Bone marrow (tissue), 2 donors: ENCODE data around the gene CES3.

Experiments
- DNase-seq, 2 donors: peaks; one replicate each; lab custom pipeline; 2025; lab: John Stamatoyannopoulos, UW

CES3 gene

DNA sequence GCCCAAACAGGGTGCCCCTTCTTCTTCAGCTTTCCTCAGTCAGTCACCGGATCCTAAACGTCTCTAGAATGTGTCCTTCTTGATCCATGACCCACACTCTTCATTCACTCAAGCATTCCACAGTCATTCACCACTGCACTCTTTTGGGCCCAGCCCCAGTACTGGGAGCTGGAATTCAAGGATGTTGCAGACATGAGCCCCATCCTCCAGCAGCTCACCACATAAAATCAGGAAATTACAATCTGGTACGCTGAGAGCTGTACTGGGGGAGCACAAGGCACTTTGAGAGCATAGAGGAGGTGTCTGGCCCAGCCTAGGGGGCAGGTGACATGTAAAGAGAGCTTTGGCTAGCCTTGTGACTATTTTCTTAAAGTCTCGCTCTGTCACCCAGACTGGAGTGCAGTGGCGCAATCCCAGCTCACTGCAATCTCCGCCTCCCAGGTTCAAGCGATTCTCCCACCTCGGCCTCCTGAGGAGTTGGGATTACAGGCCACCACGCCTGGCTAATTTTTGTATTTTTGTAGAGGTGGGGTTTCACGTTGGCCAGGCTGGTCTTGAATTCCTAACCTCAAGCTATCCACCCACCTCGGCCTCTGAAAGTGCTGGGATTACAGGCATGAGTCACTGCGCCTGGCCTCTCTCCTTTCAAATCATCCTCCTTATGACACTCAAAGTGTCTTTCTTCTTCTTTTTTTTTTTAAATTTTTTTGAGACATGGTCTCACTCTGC is 46.0 kb downstream of the CES3 start:
- DNase-seq = no peak

DNA sequence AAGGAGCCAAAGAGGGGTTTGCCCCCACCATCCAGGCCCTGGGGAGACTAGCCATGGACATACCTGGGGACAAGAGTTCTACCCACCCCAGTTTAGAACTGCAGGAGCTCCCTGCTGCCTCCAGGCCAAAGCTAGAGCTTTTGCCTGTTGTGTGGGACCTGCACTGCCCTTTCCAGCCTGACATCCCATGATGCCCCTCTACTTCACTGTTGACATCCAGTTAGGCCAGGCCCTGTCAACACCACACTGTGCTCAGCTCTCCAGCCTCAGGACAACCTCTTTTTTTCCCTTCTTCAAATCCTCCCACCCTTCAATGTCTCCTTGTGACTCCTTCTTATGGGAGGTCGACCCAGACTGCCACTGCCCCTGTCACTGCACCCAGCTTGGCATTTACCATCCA is 48.1 kb downstream of the CES3 start:
- DNase-seq = no peak

DNA sequence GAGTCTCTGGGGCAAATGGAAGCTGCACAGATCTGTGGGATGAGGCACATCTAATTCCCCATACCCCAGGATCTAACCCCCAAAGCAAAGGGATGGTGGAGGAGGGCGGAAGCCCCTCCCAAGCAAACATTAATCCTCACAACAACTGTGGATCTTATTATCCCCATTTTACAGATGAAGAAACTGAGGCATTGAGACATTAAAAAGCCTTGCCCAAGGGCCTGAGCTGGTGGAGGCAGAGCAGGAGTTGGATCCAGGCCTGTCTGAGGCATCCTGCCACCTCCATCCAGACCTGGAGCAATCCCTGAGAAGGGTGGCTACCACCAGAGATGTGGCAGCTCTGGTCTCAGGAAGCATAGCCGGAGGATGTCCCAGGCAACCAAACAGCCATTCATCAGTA is 50.2 kb downstream of the CES3 start:
- no peak for DNase-seq

DNA sequence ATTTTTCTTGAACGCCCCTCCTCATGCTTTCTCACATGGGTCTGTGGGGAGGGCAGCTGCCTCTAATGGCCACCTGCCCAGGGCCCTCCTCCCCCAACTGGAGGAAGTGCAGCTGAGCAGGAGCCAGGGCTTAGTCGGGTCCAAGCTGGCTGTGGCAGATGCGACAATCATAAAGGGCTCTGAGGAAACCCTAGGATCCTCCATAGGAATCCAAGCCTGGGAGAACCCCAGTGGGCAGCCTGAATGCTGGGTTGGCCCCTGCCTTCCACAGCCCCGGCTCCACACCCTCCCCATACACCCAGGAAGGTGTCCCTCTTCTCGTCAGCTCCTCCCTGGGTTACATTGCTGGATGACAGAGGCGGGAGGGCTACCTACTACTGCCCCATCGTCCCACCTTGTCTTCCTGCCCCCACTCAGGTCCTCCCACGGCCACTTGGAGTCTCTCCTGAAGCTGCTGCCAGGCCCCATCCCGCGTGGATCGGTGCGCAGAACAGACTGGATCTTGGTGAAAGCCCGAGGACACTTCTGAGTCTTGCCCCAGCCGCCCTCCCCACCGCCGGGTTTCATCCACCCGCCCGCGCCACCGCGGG is 52.3 kb downstream of the CES3 start:
- no peak for DNase-seq

DNA sequence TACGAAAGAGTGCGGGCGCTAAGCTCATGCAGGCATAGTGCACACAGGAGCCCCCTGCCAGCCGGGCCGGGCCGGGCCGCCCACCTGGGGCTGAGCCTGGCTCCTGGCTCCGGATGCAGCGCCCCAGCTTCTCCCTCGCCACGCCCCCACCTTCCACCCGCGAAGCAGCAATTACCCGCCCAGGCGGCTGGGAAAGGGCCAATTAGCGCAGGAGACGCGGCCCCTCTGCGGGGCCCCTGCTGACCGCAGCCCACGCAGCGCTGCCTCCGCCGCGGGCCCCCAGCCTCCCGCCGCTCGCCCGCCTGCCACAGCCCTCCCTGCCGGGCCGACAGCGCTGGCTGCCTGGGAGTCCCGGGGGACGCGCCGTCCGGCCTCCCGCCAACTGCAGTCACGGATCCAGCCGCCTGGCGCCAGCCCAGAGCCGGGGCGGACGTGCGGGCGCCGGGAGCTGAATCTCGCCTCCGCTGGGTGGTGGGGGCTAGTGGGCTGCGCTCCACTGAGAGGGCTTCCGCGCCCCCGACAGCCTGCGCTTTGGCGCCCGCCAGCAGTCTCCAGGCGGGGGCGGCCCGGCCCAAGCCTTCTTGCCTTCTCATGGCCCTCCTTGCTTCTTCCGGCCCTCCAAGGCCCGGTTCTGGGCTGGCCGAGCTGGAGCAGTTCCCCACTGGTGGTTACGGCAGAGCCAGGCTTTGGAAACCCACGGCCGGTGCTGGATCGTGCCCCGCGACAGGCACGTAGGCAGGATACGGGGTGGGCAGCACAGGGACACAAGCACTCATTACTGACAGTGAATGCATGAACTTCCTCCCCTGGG is 53.0 kb downstream of the CES3 start:
- DNase-seq = peak in 1 of 2 donors; percentile 26

DNA sequence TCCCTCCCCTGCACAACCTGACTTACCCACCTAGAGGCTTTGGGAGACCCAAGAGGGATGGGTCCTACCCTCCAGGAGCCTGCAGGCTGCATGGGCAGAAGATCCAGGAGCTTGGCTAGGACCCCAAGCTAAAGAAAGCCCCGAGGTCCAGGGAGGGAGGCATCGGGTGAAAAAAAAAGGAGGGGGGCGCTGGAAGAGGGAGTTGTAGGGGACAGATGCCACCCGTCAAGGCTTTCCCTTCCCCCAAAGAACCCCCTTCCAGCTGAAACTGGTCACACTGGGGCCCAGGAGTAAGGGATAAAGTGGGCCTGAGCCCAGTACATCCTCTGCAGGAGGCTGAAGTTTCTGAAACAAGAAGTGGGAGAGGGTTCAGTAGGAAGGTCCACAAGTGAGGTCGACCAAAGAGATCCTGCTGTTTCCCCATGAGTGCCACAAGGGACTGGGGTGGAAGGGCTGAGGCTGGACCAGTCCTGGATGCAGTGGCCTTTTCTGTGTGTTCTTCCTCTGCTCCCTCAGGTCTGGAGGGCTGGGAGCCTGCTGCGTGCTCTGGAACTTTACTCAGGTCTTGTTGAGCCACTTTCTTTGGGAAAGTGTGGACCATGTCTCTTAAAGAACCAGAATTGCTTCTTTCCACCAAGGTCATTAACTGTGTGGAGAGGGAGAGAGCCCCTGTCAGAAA is 53.7 kb downstream of the CES3 start:
- DNase-seq = no peak

DNA sequence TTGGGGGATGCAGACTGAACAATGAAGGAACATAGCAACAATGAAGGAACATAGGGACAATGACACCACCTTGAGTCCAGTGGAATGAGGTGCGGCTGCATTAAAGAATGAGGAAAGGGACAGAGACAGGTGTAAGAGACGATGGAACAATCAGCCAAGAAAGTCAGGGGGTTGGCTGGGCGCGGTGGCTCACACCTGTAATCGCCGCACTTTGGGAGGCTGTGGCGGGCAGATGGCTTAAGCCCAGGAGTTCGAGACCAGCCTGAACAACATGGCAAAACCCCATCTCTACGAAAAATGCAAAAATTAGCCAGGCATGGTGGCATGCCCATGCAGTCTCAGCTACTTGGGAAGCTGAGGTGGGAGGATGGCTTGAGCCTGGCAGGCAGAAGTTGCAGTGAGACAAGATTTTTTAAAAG is 54.3 kb downstream of the CES3 start:
- no peak for DNase-seq

DNA sequence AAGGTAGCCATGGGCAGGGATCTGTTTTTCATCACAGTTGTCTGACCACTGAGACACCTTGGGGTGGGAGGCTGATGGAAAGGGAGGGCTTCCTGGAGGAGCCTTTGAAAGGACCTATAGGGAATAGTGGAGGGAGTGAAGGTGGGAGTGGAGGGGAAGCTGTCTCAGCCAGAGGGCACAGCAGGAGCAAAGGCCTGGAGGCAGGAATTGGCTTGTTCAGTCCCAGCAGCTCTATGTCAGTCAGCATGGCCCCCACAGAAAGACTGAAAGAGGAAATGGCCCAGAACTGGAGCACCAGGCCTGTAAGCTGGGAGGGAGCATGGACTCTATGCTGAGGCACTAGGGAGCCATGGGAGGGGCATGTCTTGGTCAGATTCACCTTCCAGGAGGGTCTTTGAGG is 55.1 kb downstream of the CES3 start:
- DNase-seq = no peak

DNA sequence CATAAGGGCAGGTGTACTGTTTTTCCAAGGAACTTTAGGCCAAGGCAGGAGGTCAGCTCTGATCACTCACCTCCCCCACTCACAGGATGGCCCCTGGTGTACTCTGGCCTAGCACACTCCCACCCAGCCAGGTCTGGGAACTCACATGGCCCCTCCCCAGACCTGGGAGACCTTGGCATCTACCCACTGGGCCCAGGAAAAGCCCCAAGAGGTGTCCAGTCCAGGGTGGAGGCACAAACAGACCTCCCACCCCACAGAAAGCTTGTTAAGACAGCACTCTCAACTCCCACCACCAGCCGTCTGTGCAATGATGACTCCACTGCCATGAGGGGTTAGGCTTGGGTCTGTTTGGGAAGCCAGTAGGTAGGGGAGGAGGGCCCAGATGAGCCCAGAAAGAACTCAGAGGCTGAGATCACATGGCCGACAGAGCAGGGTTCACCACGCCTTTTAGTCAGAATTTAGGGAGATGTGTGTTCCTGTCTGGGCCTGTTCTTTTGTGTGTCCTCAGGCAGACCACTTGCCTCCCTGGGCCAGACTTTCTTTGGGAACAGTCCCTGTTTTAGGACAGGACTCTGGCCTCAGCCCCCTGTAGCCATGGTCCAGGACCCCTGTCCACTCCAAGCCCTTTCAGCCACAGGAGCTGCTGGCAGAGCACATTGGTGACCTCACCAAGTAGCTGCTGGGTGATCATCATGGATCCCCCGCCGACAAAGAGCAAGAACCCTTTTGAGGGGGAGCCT is 55.8 kb downstream of the CES3 start:
- no peak for DNase-seq

DNA sequence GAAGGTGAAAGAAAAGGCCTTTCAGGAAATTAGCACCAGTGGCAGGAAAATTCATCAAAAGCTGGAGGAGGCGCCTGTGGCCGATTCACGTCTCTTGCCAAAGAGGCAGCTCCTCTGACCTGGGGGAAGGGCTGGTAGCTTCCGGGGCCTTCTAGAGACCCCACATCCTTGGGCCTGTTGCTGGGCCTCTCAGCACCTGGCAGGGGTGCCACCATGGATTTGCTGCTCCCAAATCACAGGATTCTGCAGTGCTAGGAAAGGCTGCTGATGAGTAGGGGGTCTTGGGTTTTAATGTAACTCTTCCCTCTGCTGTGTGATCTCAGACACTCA is 56.3 kb downstream of the CES3 start:
- DNase-seq = no peak

DNA sequence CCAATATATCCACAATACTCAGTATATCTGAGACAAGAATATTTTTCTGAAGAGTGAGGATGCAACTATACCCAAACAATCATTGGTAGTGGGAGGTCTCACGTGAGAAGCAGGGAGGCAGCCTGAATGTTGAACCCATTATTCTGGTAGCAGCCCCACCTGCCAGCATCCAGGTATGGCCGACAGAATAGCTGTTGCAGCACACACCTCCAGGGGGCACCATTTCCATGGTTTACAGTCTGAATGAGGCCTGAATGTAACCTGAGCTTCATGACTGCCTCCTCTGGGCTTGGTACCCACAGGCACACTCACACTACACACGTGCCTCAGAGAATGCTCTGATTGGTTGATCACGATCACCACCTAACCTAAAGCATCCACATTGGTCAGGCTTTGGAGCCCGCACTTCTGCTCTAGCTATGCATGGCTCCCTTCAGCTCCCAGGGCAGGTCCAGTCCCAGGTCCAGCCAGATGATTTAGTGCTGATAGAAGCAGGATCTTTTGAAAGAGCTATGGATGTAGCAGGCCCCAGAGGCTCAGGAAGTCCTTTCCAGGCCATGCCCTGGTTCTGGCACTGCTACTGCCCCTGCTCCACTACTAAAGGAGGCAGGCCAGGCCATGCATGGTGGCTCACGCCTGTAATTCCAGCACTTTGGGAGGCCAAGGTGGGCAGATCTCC is 56.9 kb downstream of the CES3 start:
- DNase-seq = peak; percentile 13 to 55

DNA sequence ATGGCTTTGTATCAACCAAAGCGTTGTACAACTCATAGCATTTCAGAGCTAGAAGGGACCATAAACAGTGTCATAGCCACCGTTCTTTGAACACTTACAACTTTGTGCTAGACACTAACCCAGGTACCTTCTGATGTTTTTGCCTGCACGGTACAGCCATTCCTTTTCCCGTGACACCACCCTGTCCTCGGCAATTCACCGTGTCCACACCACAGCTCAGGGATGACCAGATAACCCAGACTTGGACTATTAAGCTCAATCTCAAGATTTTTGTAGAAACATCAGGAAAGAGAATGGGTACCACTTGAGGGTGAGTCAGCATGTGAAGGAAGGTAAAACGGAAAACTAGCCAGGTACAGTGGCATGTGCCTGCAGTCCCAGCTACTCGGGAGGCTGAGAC is 58.1 kb downstream of the CES3 start:
- DNase-seq = no peak

DNA sequence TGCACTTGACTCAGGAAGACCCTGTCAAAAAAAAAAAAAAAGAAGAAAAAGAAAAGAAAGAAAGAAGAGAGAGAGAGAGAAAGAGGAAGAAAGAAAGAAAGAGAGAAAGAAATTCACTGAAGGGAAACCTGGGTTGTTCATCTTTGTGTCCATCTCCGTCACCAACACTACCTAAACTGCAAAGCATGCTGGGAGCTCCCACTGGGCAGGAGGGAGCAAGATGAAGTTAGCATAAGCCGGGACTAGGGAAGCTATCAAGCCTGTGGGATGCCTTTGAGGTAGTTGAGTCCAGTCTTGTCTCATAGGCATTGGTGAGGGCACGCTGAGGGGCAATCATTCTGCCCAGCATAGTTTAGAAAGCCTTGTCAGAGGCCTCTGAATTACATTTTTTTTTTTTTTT is 60.3 kb downstream of the CES3 start:
- DNase-seq = no peak

DNA sequence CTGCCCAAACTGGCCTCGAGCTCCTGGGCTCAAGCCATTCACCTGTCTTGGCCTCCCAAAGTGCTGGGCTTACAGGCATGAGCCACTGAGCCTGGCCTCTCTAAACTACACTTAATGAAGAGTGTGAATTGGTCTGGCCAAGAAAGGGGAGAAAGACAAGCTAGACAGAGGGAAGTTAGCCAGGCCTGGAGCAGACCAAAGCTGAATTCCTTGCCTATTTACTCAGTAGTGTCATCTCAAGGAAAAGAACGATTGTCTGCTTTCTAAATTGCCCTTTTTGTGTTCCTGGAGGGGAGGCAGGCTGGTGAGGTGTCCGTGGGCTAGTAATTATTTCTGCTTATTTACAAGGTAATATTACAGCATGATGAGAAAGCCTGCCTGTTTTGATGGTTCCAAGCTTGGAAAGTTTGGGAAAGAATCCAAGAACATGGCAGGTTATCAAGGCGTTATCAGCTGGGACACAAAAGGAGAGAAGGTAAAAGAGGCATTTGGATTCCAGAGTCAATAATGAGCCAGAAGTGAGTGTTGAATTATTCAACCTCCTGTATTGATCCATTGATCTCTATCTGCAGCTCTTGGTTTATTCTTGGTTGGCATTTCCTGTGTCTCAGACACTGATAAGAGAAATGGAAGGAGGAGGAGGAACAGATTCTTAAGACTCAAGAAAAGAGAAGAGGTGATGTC is 61.6 kb downstream of the CES3 start:
- DNase-seq = no peak

DNA sequence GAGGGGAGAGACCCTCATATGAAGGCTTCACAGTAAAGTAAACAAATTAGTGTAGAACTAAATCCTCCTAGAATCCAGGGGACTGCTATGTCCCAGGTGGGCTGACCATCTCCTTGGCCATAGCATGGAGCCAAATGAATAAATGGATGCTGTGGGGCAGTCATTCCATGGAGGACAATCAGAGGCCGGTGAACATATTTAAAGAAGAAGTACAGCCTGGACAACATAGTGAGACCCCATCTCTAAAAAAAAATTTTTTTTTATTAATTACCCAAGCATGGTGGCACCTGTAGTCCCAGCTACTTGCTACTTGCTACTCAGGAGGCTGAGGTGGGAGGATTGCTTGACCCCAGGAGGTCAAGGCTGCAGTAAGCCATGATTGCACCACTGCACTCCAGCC is 62.6 kb downstream of the CES3 start:
- DNase-seq = no peak
